HG03520 (cell line): Measurements from ENCODE around the gene HS2ST1.
"Not testable (repeated sequence)": the region's sequence is repeated elsewhere in the genome, so short reads cannot be mapped to it uniquely, and the experiment has no call there.

Experiments
- ATAC-seq: cut with Tn5 transposase; IDR thresholded peaks from one replicate; pipeline ENCODE4 v1.9.1; 2021; ENCODE audit warnings: mild to moderate bottlenecking, moderate library complexity; ENCODE audit not compliant: unreplicated experiment

HS2ST1 gene

DNA sequence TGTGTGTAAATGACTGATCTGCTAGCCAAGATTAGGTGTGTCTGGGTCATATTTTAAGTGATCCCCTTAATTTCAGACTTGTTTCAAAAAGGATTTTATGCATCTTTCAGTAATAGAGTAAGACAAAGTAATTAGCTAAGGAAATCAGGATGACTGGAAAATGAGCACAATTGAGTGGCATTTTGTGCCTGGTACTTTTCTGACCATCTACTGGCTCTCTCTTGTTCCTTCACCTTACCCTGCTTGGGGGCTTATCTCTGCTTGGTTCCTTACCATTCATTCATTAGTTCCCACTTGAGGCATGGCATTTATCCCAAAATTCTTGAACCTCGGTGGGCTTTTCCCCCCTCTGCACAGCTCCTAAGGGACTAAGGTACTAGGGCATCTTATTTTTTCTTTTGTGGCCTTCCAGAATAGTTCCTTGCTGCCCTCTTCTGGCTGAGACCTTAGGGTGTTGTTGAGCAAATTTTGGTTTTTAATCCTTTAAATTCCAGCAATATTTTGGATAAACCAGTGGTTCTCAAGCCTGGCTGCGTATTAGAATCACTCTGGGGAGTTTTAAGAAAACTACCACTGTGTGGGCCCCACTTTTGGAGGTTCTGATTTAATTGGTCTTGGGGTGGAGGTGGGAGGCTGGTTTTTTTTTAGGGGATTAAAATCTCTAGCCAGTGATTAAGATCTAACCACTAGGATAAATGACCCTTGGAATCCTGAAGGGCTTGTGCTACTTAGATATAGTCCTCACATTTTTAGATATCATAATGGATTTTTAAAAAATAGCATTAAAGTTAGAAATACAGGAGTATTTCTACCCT, 50.8 kb downstream of the HS2ST1 start:
- no peak for ATAC-seq

- ATAC-seq, result no peak
Observed at GRCh38 chr1:86965827-86966182, 51.4 kb downstream of the HS2ST1 start.

DNA sequence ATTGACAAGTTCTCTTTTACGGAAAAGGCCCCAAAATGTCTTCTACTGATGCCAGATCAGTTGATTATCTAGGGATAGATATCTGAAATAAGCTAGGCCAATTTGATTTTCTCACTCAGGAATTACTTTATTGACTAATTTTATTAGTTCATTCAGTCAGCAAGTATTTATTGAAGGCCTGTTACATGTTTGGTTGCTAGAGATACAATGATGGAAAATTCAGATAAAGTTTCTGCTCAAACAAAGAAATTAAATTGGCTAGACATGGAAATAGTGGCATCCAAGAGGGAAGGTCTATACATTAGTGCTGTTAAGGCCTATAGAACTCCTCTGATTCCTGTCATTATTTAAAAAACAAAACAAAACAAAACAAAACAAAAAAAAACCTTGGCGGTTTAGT, 56.5 kb downstream of the HS2ST1 start:
- no peak for ATAC-seq

GRCh38 chr1:86971778-86972177, 57.3 kb downstream of the HS2ST1 start:
- no peak for ATAC-seq

GRCh38 chr1:86972262-86972661, 57.8 kb downstream of the HS2ST1 start:
- no peak for ATAC-seq

GRCh38 chr1:86975993-86976550, 61.6 kb downstream of the HS2ST1 start:
- no peak for ATAC-seq

- ATAC-seq, result no peak
Observed at GRCh38 chr1:86976664-86977063, 62.2 kb downstream of the HS2ST1 start.

- ATAC-seq, result no peak
Observed at GRCh38 chr1:86981482-86982213, 67.2 kb downstream of the HS2ST1 start.

DNA sequence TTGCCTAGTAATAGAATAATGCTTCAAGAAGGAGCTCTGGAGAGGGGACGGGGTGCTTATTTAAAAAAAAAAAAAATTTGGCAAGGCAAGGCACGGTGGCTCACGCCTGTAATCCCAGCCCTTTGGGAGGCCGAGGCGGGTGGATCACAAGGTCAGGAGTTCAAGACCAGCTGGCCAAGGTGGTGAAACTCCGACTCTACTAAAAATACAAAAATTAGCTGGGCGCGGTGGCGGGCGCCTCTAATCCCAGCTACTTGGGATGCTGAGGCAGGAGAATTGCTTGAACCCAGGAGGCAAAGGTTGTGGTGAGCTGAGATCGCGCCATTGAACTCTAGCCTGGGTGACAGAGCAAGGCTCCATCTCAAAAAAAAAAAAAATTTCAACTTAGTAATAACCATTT, 69.2 kb downstream of the HS2ST1 start:
- not testable (repeated sequence) for ATAC-seq

DNA sequence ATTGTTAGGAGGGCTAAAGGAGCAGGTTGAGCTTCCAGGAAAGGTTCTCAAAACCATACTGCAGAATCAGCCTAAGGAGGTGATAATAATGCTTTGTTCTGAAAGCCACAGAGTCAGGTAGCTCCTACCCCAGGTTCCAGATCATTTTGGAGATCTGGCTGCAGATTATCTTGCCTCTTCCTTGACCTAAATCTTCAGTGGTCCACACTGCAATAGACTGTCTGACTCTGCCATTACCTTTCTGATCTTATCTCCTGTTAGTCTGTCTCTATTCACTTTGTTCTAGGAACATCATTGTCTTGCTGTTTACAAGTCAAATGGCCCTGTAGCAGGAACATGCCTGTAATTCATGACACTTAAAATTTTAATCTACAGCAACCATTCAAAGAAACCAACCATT, 73.0 kb downstream of the HS2ST1 start:
- ATAC-seq, result no peak

DNA sequence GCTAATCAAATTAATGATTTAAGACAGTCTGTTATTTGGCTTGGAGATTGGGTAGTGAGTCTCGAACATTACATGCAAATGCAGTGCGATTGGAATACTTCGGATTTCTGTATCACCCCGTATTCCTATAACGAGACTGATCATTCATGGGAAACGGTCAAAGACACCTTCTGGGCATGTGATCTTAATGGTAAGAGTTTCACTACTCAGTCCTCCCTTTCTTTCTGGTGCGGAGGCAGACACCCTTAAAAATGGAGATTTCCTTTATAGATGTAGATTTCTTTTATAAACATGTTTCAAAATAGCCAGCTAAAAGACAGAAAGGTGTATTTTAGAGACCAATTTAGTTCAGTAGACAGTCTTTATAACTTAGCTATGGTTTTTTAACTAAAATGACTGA, 74.4 kb downstream of the HS2ST1 start:
- ATAC-seq, result no peak

- not testable (repeated sequence) for ATAC-seq
Observed at GRCh38 chr1:86989690-86990089, 75.3 kb downstream of the HS2ST1 start.

GRCh38 chr1:86990826-86991225, 76.4 kb downstream of the HS2ST1 start:
- no peak for ATAC-seq

- ATAC-seq, result no peak
Observed at GRCh38 chr1:86991549-86992186, 77.2 kb downstream of the HS2ST1 start.

DNA sequence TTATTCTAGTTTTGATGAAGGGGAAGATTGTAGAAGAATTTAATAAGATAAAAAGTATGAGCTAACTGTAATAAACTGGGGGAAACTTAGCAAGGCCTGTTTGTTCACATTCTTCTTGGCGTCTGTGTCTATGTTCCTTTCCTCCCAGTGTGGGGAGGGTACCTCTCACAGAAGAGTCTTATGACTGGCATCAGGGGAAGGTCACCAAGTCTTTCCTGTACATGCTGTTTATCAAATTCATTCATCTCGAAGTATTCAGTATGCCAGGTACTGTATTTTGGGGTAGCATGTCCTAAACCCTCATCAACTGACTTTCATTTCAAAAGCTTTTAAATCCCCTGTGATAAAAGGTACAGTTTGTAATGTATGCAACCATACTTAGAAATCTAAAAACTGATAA, 78.4 kb downstream of the HS2ST1 start:
- no peak for ATAC-seq

DNA sequence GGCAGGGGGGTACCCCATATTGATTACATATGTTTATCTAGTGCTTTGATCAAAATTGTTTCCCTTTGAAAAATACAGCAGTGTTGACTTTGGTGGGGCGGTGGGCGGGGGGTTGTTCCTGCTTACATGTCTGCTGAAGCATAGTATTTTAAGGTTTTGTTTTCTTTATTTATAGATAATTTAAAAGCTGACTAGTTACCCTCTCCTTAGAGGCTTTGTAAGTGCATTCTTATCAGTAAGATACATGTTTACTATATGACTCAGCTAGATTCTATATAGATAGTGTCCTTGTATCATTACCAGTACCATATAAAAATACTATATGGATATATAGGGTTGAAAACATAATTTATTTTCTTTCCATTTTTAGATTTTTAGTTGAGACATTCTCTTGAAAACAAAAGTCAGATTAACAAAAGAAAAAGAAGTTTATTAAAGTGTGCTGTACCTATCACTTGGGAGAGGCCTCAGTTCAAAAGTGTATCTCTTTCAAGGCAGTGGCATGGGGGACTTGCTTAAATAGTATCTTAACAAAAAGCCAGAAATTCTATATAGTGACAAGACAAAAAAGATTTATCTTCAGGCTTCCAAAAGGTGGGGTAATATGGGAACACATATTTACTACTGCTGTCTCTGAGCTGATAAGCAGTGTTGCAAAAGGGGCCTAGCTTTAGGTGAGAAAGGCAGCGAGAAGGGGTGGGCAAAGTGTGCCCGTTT, 79.0 kb downstream of the HS2ST1 start:
- ATAC-seq, result no peak

GRCh38 chr1:86994061-86994460, 79.6 kb downstream of the HS2ST1 start:
- no peak for ATAC-seq

DNA sequence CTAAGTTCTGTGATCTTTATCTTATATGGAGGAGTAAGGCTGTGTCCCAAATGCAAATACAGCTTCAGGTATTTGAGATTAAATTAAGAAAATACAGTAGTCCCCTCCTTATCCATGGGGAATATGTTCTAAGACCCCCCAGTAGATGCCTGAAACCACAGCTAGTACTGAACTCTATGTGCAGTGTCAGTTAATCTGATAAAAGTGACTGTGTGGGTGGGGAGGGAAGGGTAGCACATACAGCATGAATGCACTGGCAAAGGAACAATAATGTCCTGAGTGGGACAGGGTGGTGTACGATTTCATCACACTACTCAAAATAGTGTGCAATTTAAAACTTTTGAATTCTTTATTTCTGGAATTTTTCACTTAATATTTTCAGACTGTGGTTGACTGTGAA, 83.1 kb downstream of the HS2ST1 start:
- no peak for ATAC-seq

DNA sequence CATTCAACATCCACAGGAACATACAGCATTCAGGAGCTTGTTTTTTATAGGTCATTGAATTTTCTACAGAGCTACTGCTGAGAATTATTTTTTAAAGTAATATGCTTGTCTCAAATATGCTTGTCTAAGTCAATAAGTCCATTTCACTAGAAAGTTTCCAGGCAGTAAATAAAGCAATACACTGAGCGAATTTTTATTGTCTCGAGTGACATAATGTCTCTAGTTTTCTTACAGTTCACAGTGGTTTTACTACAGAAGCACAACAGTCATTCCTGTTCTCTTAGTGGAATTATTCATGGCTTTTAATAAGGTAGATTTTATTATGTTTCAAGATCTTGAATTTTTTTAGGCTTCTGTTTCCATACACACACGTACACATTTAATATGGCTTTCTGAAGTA, 83.8 kb downstream of the HS2ST1 start:
- ATAC-seq, result no peak

DNA sequence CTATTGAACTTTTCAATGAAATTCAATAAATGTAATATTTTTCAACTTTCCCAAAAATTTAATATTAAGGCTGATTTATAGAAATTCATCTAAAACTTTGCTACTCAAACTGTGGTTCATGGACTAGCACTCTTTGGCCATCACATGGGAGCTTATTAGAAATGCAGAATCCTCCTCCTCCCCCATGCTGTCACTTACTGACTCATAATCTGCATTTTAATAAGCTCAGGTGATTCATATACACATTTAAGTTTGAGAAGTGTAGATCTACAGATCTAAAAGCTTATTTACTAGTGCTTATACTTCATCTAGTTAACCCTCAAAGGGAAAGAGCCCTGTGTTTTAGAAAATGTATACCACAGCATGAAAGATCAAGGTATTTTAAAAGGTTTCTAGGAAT, 84.3 kb downstream of the HS2ST1 start:
- no peak for ATAC-seq

DNA sequence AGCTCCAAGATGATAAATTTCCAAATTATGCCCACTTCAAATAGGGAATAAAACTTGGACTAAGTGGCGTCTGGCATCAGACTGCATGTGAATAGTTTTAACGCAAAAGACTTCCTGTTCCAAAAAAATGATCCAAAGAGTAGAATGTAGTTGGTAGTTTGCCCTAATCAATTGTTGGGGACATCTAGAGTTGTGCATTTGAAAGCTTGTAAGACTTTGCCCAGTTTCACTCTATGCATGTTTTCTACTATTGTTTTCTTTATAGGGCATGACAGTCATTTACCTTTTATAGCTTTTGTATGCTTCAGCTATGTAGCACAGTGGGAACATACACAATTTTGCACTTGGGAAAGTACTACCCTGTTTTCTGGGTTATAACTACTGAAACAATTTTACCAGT, 86.0 kb downstream of the HS2ST1 start:
- no peak for ATAC-seq
